Large intestine (tissue), 3 donors: ENCODE results near the gene ITGA11. TPM values are rescaled to one million over a fixed set of nuclear protein-coding genes. Genes with fewer than 3 reads are reported as not detected.

ENCODE experiments used
- DNase-seq, 2 donors: peaks; one replicate each; pipeline versions ENCODE4 v3.0.0 to v3.0.0-alpha.2; 2013
- H3K27ac ChIP-seq: one replicate; pipeline ENCODE4 v1.5.1; 2013; ENCODE audit warnings: low read length
- H3K27me3 ChIP-seq: 2 replicates; pipeline ENCODE4 v1.6.1; 2013; ENCODE audit warnings: low read length; ENCODE audit not compliant: control insufficient read depth, insufficient read depth
- H3K36me3 ChIP-seq: 2 replicates; pipeline ENCODE4 v1.6.1; 2013; ENCODE audit warnings: low read length; ENCODE audit not compliant: control insufficient read depth, insufficient read depth
- H3K4me1 ChIP-seq: one replicate; pipeline ENCODE4 v1.6.1; 2013; ENCODE audit warnings: low read length; ENCODE audit not compliant: control insufficient read depth, insufficient read depth
- H3K4me3 ChIP-seq: one replicate; pipeline ENCODE4 v1.5.1; 2013; ENCODE audit warnings: low read length
- H3K9me3 ChIP-seq: one replicate; pipeline ENCODE4 v1.6.1; 2013; ENCODE audit warnings: mild to moderate bottlenecking, low read depth, low read length, moderate library complexity; ENCODE audit not compliant: control insufficient read depth
- WGBS: methylation state at CpG from one replicate; pipeline ENCODE4 v1.1.5; 2013; ENCODE audit warnings: low lambda C conversion rate; ENCODE audit not compliant: insufficient coverage; 5-methylcytosine and 5-hydroxymethylcytosine counted together
- polyA plus RNA-seq: library from polyadenylated mRNA; unstranded; fragments of 120-200 nt; gene quantifications from one replicate; pipeline ENCODE4 v1.2.1, GENCODE V29; 2013

ITGA11 gene
- polyA plus RNA-seq, 1 donor: 1.8 TPM

DNA sequence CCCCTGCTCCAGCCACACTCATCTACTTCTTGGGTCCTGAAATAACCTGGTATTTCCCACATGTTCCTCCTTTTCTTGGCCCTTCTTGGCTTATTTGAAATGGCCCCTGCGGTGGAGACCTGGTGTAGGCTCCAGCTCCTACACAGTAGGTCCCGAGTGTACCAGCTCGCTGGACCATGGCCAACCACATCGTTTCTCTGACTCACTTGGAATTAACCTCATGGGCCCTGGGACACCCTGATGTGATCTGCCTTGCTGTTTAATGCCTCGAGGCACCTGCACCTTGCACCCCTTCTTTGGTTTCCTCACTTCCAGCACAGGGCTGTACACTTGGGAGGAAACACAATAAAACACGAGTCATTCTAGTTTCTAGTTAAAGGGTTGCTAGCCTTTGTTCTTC lies 94.1 kb downstream of the ITGA11 start:
- DNase-seq: no peak
- Histone ChIP-seq H3K27me3 (no peaks in the 10 kb centered on the region), H3K27ac (no peak overlapping the region), H3K9me3 (no peaks in the 10 kb centered on the region), H3K36me3 (no peaks in the 10 kb centered on the region), H3K4me1 (peaks cover 3% of the 10 kb centered on the region), H3K4me3 (no peak overlapping the region)
- WGBS: 0% methylated on average over 1 of the region's 6 CpGs

DNA sequence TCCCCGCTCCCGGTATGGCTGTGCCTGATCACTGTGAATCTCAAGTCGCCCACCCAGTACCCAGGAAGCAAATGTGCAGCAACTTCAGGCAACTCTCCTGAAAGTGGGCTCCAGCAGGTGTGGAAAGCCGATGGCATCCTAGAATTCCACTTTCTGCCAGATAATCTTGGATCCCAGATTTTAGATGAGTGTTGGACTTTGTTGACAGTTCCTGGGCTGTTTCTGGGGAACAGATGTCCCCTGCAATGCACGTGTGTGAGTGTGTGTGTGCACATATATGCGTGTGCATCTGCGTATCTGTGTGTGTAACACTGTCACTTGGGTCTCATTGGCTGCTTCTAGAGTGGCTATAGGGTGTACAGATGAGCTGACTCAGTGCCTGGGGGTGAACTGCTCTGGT lies 95.4 kb downstream of the ITGA11 start:
- H3K9me3 ChIP-seq: no peaks in the 10 kb centered on the region
- DNase-seq: no peak
- WGBS: no CpG with 5 or more reads among the region's 7 CpGs
- no peak overlapping the region for H3K27ac ChIP-seq
- peaks cover 4% of the 10 kb centered on the region for H3K27me3 ChIP-seq
- H3K4me1 ChIP-seq: no peaks in the 10 kb centered on the region
- H3K36me3 ChIP-seq: no peaks in the 10 kb centered on the region
- H3K4me3 ChIP-seq: no peak overlapping the region

DNA sequence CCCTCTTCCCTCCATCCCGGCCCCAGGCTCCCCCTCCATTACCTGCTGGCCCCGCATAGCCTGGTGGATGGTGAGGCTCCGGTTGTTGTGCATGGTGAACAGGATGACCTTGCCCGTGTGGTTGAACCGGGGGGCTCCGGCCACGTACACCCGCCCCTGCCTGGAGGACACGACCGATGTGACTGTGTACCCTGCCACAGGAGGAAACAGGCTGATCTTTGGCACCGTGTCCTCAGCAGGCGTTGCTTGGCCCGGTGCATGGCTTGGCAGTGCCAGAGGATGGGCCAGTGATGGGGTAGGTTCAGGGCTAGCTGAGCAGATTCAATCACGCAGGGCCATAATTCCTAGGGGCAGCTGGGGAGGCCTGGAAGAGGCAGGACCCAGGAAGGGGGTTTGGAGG lies 96.3 kb downstream of the ITGA11 start:
- H3K36me3 ChIP-seq: no peaks in the 10 kb centered on the region
- H3K4me1 ChIP-seq: no peaks in the 10 kb centered on the region
- DNase-seq: no peak
- WGBS: no CpG with 5 or more reads among the region's 14 CpGs
- H3K27me3 ChIP-seq: peaks cover 4% of the 10 kb centered on the region
- no peak overlapping the region for H3K27ac ChIP-seq
- H3K4me3 ChIP-seq: no peak overlapping the region
- H3K9me3 ChIP-seq: no peaks in the 10 kb centered on the region

DNA sequence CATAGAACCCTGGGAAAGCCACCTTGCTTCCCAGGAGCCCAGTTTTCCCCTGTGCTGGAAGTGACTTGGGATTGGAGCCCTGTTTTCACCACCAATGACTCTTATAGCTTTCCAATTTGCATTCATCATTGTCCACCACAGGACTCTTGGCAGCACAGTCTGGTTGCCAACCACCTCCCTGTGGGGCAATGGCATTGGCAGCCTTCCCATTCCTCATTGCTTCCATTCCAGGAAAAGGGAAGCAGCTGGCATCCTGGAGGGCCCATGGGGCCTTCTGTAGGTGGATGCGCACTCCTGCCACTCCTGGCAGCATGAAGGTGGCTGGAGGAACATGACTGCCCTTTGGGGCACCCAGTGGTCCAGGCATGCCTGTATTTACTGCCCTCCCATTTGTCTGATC lies 96.7 kb downstream of the ITGA11 start:
- Histone ChIP-seq H3K4me1 (no peaks in the 10 kb centered on the region), H3K27me3 (peaks cover 4% of the 10 kb centered on the region), H3K27ac (no peak overlapping the region), H3K9me3 (no peaks in the 10 kb centered on the region), H3K4me3 (no peak overlapping the region), H3K36me3 (no peaks in the 10 kb centered on the region)
- no CpG with 5 or more reads among the region's 1 CpG for WGBS
- DNase-seq: no peak

DNA sequence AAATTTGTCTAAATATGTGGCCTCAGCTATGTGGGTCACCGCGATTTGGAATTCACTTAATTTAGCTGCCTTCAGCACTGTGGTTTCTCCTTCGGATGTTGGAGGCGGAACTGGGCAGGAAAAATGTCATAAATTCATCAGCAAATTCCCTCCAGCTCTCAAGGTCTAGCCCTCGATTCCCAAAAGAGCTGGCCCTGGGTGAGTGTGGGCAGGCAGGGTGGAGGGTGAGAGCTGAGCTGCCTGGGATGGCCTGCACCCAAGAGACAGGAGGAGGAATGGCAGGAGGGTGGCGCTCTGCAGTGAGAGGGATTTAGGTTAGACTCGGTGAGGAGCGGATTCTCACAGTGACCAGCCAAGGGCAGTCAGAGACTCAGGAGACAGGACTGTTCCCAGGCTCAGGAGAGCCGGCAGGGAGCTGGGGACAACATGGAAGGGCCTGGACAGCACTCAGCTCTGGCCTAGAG lies 97.3 kb downstream of the ITGA11 start:
- Histone ChIP-seq H3K27me3 (peaks cover 4% of the 10 kb centered on the region), H3K9me3 (no peaks in the 10 kb centered on the region), H3K4me1 (no peaks in the 10 kb centered on the region), H3K27ac (no peak overlapping the region), H3K4me3 (no peak overlapping the region), H3K36me3 (no peaks in the 10 kb centered on the region)
- WGBS: no CpG with 5 or more reads among the region's 9 CpGs
- no peak for DNase-seq

DNA sequence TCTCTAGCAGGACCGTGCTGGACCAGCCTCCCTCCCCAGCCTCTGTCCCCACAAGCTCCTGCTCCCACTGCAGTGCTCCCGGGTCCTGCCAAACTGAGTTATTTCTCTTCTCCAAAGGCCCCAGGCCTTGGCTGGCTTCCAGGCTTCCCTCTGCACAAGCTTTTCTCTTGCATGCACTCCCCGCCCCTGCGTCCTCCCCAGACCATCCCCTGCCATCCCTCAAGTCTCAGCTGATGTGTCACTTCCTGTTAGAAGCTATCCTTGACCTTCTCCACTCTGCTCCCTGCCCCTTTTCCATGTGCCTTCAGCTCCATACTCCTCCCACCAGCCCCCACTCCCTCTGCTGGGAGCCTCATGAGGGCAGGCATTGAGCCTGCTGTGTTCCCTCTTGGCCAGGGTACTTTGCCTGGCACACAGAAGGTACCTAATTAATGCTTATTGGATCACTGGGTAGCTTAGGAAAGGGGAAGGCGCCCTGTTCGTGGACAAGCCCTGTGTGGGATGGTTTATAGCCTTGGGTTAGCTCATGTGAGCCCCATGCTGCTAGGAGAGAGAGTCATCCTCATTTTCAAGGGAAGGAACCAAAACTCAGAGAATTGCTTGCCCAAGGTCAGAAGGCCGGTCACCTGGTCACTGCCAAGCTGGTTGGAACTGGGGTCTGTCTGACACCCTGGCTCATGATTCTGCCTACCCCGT lies 98.0 kb downstream of the ITGA11 start:
- no peaks in the 10 kb centered on the region for H3K4me1 ChIP-seq
- H3K9me3 ChIP-seq: no peaks in the 10 kb centered on the region
- 45% methylated on average over 2 of the region's 8 CpGs for WGBS
- DNase-seq: no peak
- no peak overlapping the region for H3K4me3 ChIP-seq
- H3K27me3 ChIP-seq: peaks cover 4% of the 10 kb centered on the region
- H3K36me3 ChIP-seq: no peaks in the 10 kb centered on the region
- no peak overlapping the region for H3K27ac ChIP-seq

DNA sequence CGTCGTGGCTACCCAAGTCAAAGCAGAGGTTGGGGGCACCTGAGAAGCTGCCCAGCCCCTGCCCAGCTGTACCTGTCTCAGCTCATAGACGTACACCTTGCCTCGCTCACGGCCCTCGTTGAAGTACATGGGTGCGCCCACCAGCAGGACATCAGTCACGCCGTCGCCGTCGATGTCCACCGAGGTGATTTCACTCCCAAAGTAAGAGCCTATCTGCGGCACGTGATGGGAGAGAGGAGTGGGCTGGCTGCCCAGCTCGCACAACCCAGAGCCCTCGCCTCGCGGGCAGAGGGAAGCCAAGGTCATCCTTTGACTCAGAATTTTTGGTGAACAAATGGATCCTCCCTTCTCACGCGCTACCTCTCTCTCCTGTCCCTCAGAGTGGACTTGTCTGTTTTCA lies 99.7 kb downstream of the ITGA11 start:
- WGBS: 97% methylated on average over 7 of the region's 21 CpGs
- Histone ChIP-seq H3K27ac (no peak overlapping the region), H3K9me3 (no peaks in the 10 kb centered on the region), H3K36me3 (no peaks in the 10 kb centered on the region), H3K4me3 (no peak overlapping the region), H3K27me3 (peaks cover 5% of the 10 kb centered on the region), H3K4me1 (no peaks in the 10 kb centered on the region)
- DNase-seq: no peak

DNA sequence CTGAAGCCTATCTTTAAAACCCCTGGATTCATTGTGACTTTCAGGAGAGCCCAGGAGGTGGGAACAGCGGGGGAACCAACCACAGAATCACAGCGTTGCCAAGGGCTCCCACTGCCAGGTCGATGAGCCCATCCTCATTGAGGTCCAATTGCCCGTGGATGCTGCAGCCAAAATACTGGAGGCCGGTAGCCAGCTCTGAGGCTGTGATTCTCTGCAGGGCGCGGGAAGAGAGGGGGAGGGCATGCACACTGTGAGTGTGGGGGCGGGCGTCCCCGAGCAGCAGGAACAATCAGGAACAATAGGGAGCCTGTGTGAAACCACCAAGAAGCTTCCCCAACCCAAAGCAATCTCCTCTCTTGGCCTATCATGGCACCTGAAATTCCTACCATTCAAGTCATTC lies 101.1 kb downstream of the ITGA11 start:
- Histone ChIP-seq H3K27ac (no peak overlapping the region), H3K36me3 (no peaks in the 10 kb centered on the region), H3K27me3 (peaks cover 14% of the 10 kb centered on the region), H3K4me1 (no peaks in the 10 kb centered on the region), H3K9me3 (no peaks in the 10 kb centered on the region), H3K4me3 (no peak overlapping the region)
- WGBS: no CpG with 5 or more reads among the region's 10 CpGs
- DNase-seq: no peak

DNA sequence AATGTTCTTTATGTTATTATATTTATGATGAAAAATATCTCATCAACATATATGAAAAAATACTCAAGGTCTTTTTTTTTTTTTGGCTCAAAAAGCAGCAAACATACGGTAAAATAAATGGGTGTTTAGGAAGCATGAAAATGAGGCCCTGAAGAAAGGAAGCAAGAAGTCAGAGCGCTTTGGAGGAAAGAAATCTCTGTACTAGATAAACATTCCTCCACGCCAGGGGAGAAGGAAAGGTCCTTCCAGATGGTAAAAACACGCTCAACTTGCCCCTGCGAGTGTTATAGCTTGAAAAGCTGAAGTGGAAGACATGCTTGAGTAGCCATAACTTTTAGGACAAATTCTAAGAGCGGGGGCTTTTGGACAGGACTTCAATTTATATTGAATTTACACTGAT lies 101.5 kb downstream of the ITGA11 start:
- no CpG with 5 or more reads among the region's 6 CpGs for WGBS
- no peak overlapping the region for H3K27ac ChIP-seq
- peaks cover 14% of the 10 kb centered on the region for H3K27me3 ChIP-seq

DNA sequence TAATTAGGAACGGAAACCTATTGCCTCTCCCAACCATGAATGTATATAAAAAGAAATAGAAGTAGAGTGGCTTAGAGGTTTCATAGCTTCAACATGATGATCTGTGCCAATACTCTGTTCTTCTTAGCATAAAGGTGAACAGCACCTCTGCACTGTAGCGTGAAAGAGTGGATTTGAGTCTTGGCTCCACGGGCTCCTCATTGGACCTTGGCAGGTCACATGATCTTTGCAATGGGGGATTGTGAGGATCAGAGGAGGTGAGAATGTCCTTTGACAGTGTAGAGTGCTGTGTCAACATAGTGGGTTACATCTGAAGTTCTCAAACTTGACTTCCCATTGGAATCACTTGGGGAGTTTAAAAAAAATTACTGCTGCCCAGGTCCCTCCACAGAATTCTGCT lies 103.0 kb downstream of the ITGA11 start:
- DNase-seq: no peak
- WGBS: no CpG with 5 or more reads among the region's 3 CpGs
- no peak overlapping the region for H3K27ac ChIP-seq

More for the DNA sequence above, 101.5 kb downstream of the ITGA11 start:
- no peak for DNase-seq
- Histone ChIP-seq H3K4me3 (no peak overlapping the region), H3K4me1 (no peaks in the 10 kb centered on the region), H3K9me3 (no peaks in the 10 kb centered on the region), H3K36me3 (no peaks in the 10 kb centered on the region)

DNA sequence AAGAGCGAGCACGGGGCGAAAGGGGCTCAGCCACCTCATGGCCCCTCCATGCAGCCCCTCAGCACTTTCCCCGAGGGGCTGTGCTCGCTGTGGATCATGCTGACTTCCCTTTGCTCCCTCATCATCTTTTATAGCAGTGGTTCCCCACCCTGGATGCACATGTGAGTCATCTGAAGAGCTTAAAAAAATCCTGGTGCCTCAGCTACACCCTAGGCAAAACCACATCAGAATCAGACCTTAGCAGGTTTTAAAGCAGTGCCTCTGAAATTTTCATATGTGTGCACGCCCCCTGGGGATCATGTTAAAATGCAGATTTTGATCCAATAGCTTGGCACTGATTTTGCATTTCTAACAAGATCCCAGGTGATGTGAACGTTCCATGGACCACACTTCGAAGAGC lies 103.5 kb downstream of the ITGA11 start:
- WGBS: no CpG with 5 or more reads among the region's 8 CpGs
- H3K4me1 ChIP-seq: no peaks in the 10 kb centered on the region
- peaks cover 14% of the 10 kb centered on the region for H3K27me3 ChIP-seq
- no peaks in the 10 kb centered on the region for H3K36me3 ChIP-seq
- no peaks in the 10 kb centered on the region for H3K9me3 ChIP-seq
- no peak overlapping the region for H3K27ac ChIP-seq
- DNase-seq: no peak
- H3K4me3 ChIP-seq: no peak overlapping the region

More for the DNA sequence above, 103.0 kb downstream of the ITGA11 start:
- no peaks in the 10 kb centered on the region for H3K9me3 ChIP-seq
- H3K36me3 ChIP-seq: no peaks in the 10 kb centered on the region
- peaks cover 14% of the 10 kb centered on the region for H3K27me3 ChIP-seq
- H3K4me3 ChIP-seq: no peak overlapping the region
- no peaks in the 10 kb centered on the region for H3K4me1 ChIP-seq
